MCF 10A (cell line): Measurements from ENCODE around the gene TRIM7. TPM values are rescaled to one million over a fixed set of nuclear protein-coding genes. Genes with fewer than 3 reads are reported as not detected.
A peak's percentile ranks its signal among the peaks of the same experiment; 100 is the strongest.

Source experiments
- BruUV-seq: library from RNA; stranded (reverse); fragments of 400-500 nt; replicated peaks from 2 replicates; lab custom pipeline; 2021; lab: Mats Ljungman, UMichigan
- CTCF ChIA-PET: fragments of 300-600 bp; sonication (Branson Sonifier 250); formaldehyde crosslinking; extraction: SDS; loops from one replicate; lab custom pipeline; 2021; ENCODE audit warnings: antibody characterized with exemption, inconsistent platforms; lab: Yijun Ruan, JAX
- POLR2A ChIA-PET: fragments of 300-600, 350-650 bp; sonication (Branson Sonifier 250); formaldehyde crosslinking; extraction: SDS; loops from one replicate; lab custom pipeline; 2020; ENCODE audit warnings: antibody characterized with exemption, inconsistent platforms; lab: Yijun Ruan, JAX
- DNase-seq: peaks from one replicate; pipeline ENCODE4 v3.0.0-alpha.2; 2018; ENCODE audit not compliant: unreplicated experiment
- H3K27ac Mint-ChIP-seq: one replicate; pipeline ENCODE4 v1.8.0; 2022; ENCODE audit warnings: mild to moderate bottlenecking, low read depth, mixed read lengths; ENCODE audit not compliant: unreplicated experiment
- H3K27me3 Mint-ChIP-seq: one replicate; pipeline ENCODE4 v1.8.0; 2022; ENCODE audit warnings: mixed read lengths; ENCODE audit not compliant: insufficient read depth, unreplicated experiment
- H3K36me3 Mint-ChIP-seq: one replicate; pipeline ENCODE4 v1.8.0; 2022; ENCODE audit warnings: mild to moderate bottlenecking, moderate library complexity, mixed read lengths; ENCODE audit not compliant: insufficient read depth, unreplicated experiment
- H3K4me1 Mint-ChIP-seq: one replicate; pipeline ENCODE4 v1.8.0; 2022; ENCODE audit warnings: mixed read lengths; ENCODE audit not compliant: insufficient read depth, unreplicated experiment
- H3K4me3 Mint-ChIP-seq: one replicate; pipeline ENCODE4 v1.8.0; 2022; ENCODE audit warnings: mild to moderate bottlenecking, moderate library complexity, mixed read lengths; ENCODE audit not compliant: unreplicated experiment
- H3K9me3 Mint-ChIP-seq: one replicate; pipeline ENCODE4 v1.8.0; 2022; ENCODE audit warnings: mixed read lengths; ENCODE audit not compliant: unreplicated experiment
- CTCF ChIP-seq: fragments of 200-600 bp; IDR thresholded peaks from one replicate; pipeline ENCODE4 v1.8.0; 2022; ENCODE audit warnings: antibody characterized with exemption, mild to moderate bottlenecking; ENCODE audit not compliant: unreplicated experiment
- intact Hi-C: fragments of 100-400 bp; cut with micrococcal nuclease; formaldehyde crosslinking; loops from 2 replicates; pipeline ENCODE4 v1.14.1; 2022
- total RNA-seq: library from RNA; stranded (reverse); gene quantifications from 2 replicates; pipeline ENCODE4 v1.2.3, GENCODE V29; 2022

The TRIM7 gene
- total RNA-seq, 1 experiment from 2014 or later: 26.3 TPM

- no TSS peak for BruUV-seq
- POLR2A ChIA-PET: interaction anchor here (0.6 to 19.6 kb wide), 13 partner anchors 8 to 450 kb away, joined by 3 to 374 read pairs (median 4); partner anchors contain the start of genes RACK1 and TRIM41
- H3K4me1 Mint-ChIP-seq: peaks cover 22% of the 10 kb centered on the region
- H3K27me3 Mint-ChIP-seq: no peaks in the 10 kb centered on the region
- no peak for TF ChIP-seq CTCF
- peak; percentile 39 for DNase-seq
- H3K9me3 Mint-ChIP-seq: no peaks in the 10 kb centered on the region
- peaks cover 87% of the 10 kb centered on the region for H3K36me3 Mint-ChIP-seq
- no peak overlapping the region for H3K4me3 Mint-ChIP-seq
- intact Hi-C loops: no loop called here
- CTCF ChIA-PET: interaction anchor here (0.7 to 0.8 kb wide), 2 partner anchors 11 to 45 kb away, joined by 3 read pairs; no protein-coding TSS in a partner anchor
- peak overlapping the region; percentile 51 for H3K27ac Mint-ChIP-seq
Measured at GRCh38 chr5:181234455-181235306, 29.7 kb upstream of the TRIM7 start.

DNA sequence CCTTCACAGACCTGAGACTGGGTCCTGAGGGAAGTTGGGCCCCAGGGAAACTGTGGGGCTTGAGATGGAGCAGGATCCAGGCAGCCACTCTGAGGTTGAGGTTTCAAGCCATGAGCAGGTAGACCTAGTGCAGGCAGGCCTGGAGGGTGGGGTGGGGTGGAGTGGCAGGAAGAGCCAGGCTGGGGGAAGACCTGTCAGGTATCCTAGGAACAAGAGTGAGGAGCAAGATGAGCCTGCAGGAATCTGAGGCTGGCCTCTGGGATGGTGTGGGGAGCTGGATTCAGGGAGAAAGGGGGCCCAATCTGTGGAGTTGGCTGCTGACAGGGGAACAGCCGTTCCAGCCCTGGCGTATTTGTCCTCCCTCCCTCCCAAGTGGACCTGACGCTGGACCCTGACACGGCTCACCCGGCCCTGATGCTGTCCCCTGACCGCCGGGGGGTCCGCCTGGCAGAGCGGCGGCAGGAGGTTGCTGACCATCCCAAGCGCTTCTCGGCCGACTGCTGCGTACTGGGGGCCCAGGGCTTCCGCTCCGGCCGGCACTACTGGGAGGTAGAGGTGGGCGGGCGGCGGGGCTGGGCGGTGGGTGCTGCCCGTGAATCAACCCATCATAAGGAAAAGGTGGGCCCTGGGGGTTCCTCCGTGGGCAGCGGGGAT lies 28.9 kb upstream of the TRIM7 start:
- CTCF ChIA-PET: interaction anchor here (0.7 to 1.1 kb wide), 2 partner anchors 30 to 44 kb away, joined by 3 read pairs; no protein-coding TSS in a partner anchor
- Mint-ChIP-seq H3K36me3 (peaks cover 87% of the 10 kb centered on the region), H3K27ac (peak overlapping the region; percentile 6), H3K4me1 (peaks cover 18% of the 10 kb centered on the region), H3K4me3 (no peak overlapping the region), H3K27me3 (no peaks in the 10 kb centered on the region), H3K9me3 (no peaks in the 10 kb centered on the region)
- DNase-seq: no peak
- intact Hi-C loops: no loop called here
- POLR2A ChIA-PET: interaction anchor here (0.6 to 19.6 kb wide), 7 partner anchors 9 to 53 kb away, joined by 3 to 374 read pairs (median 5); partner anchors contain the start of genes RACK1 and TRIM41
- BruUV-seq: no TSS peak
- TF ChIP-seq CTCF: no peak

DNA sequence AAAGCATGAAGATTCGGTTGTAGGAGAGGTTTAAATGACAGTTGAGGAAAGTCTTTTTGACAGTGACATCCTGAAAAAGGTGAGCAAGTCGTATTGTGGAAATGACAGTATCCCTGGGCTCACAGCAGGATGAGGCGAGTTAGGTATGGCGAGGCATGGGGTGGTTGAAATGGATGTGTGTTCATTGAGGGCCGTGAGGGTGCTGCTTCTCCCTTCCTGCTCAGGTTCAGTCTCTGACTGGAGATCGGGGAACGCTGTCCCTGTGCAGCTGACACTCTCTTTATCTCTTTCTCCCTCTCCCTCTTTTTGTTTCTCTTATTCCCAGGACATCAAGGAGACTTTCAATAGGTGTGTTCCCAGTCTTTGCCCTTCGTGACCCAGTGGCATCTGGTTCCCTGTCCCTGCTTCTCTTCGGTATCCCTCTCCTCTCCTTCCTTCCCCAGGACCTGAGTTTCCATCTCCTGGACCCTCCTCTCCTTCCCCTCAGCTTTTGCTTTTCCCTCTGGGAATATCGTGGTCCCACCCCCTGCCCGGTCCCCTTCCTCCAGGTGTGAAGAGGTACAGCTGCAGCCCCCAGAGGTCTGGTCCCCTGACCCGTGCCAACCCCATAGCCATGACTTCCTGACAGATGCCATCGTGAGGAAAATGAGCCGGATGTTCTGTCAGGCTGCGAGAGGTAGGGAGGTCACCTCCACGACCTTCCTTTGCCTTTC lies 28.2 kb upstream of the TRIM7 start:
- no peak for DNase-seq
- H3K9me3 Mint-ChIP-seq: no peaks in the 10 kb centered on the region
- peak overlapping the region; percentile 6 for H3K27ac Mint-ChIP-seq
- no peak for TF ChIP-seq CTCF
- H3K36me3 Mint-ChIP-seq: peaks cover 86% of the 10 kb centered on the region
- POLR2A ChIA-PET: interaction anchor here (0.6 to 19.6 kb wide), 5 partner anchors 9 to 22 kb away, joined by 3 to 374 read pairs (median 9); partner anchors contain the start of genes RACK1 and TRIM41
- H3K4me1 Mint-ChIP-seq: peaks cover 15% of the 10 kb centered on the region
- intact Hi-C loops: no loop called here
- no peak overlapping the region for H3K4me3 Mint-ChIP-seq
- CTCF ChIA-PET: interaction anchor here (0.6 to 1.1 kb wide), 2 partner anchors 29 to 42 kb away, joined by 3 read pairs; no protein-coding TSS in a partner anchor
- BruUV-seq: no TSS peak
- no peaks in the 10 kb centered on the region for H3K27me3 Mint-ChIP-seq
